GM04504 (cell line): ENCODE measurements around the gene APMAP.
"Not testable (repeated sequence)": the region's sequence is repeated elsewhere in the genome, so short reads cannot be mapped to it uniquely, and the experiment has no call there.

Experiments used
- DNase-seq: peaks from one replicate; pipeline ENCODE4 v3.0.0-alpha.2; 2012; ENCODE audit warnings: low read depth

The APMAP gene

DNA sequence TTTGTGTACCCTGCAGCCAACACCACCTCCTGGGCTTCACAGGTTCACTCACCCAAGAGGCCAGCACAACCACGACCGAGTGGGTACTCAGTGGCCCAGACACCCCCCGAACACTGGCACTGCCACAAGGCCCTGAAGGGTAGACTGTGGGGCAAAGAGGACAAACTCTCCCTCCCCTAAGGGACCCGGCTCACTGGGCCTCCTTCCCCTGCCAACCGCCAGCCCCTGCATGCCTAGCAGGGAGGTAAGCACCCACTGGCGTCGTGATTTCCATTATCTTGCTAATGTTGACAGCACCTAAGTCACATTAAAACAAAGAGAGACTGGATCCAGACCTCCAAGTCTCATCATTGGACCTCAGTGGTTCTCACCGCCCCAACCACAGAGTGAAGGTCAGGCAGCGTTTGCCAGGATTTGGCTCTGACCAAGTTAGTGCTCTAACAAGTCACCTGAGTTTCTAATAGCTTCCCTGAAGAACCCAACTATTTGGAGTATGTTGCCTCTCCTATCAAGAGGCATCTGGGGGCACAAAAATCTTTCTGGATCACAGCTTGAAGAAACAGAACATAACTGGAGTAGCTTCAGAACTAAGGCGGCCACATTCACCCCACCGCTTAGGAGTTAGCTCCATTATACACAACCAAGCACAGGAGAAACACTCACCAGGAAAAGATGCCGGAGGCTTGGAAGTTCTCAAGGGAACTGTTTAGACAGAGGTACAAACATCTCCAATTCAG, 14.0 kb upstream of the APMAP start:
- DNase-seq: no peak

DNA sequence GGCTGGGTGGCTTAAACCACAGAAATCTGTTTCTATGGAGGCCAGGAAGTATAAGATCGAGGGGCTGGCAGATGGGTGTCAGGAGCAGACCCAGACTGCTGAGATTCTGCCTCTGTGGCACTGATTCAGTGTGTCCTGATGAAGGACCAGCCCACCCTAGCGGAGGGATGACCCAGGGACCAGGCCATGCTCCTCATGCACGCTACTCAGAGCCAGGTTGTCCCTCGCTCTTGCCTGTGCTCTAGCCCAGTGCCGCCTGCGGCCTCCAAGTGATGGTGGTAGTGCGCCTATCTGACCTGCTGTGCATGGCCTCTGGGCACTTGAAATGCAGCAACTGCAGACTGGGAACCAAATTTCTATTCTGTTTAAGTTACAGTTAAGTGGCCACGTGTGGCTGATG, 13.1 kb upstream of the APMAP start:
- no peak for DNase-seq

DNA sequence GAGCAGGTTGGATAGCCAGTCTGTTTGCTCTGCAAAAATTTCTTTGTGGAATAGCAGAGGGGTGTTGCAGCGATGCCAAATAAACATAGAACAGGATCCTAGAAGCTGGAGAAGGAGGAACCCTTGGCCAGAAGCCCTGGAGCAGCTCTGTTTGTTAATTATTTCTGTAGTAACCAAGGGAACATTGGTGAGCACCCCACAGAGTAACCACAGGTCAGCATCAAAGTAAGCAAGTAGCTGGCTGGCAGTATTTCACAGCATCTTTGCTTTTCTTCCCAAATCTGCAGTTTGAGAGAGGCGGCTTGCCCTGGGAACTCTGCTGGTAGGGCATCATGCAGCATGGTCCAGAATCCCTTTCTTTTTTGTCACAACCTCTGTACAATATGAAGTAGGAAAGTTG, 12.7 kb upstream of the APMAP start:
- DNase-seq: no peak

DNA sequence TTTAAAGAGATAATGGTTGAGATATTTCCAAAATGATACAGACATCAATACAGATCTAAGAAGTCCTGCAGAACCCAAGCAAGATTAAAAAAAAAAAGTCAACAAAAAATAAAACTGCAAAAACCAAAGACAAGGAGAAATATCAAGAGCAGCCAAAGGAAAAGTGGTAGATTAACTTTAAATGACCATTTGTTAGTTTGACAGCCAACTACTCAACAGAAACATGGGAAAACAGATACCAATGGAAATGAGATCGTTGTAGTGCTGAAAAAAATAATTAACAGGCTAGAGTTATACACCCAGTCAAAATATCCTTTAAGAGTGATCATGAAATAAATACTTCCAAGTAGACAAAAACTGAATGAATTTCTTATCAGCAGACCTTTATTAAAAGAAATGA, 10.5 kb upstream of the APMAP start:
- no peak for DNase-seq

DNA sequence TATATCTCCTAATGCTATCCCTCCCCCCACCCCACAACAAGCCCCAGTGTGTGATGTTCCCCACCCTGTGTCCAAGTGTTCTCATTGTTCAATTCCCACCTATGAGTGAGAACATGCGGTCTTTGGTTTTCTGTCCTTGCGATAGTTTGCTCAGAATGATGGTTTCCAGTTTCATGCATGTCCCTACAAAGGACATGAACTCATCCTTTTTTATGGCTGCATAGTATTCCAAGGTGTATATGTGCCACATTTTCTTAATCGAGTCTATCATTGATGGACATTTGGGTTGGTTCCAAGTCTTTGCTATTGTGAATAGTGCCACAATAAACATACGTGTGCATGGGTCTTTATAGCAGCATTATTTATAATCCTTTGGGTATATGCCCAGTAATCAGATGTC, 8.8 kb upstream of the APMAP start:
- not testable (repeated sequence) for DNase-seq

DNA sequence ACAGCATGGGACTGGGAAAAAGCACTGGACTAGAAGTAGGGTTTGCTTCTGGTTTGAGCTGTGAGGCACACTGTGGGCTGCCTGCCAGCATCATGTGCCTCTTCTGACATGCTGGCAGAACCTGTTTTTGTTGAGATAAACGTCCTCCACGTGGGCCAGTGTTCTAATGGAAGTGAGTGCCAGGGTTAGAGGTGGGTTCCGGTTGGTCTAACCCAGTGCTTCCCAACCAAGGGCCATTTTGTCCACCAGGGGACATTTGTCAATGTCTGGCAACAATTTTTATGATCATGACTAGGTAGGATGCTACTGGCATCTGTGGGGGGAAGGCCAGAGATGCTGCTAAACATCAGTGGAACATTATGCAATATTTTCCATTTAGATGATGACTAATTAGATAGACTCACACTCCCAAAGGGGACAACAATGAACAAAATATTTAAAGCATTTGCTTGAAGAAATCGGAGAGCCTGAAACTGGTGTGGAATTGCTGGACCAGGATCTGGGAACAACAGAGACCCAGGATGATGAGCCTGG, 7.8 kb upstream of the APMAP start:
- peak; percentile 87 for DNase-seq

DNA sequence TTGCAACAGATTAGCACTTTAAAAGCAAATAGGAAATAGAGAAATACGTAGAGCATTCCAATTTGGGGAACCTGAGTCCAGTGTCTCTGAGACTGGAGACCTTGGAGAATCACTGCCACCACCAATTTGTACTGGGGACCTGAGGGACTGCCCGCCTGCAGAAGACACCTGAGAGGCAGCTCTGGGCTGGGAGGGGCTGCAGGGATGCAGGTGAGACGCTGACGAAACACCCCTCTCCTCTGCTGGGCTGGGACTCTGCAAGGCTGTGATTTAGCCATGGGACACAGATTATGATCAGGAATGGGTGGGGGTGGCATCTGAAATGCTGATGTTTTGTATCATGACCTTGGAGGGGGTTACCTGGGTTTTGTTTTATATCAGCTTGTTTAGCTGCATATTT, 7.0 kb upstream of the APMAP start:
- DNase-seq: no peak

DNA sequence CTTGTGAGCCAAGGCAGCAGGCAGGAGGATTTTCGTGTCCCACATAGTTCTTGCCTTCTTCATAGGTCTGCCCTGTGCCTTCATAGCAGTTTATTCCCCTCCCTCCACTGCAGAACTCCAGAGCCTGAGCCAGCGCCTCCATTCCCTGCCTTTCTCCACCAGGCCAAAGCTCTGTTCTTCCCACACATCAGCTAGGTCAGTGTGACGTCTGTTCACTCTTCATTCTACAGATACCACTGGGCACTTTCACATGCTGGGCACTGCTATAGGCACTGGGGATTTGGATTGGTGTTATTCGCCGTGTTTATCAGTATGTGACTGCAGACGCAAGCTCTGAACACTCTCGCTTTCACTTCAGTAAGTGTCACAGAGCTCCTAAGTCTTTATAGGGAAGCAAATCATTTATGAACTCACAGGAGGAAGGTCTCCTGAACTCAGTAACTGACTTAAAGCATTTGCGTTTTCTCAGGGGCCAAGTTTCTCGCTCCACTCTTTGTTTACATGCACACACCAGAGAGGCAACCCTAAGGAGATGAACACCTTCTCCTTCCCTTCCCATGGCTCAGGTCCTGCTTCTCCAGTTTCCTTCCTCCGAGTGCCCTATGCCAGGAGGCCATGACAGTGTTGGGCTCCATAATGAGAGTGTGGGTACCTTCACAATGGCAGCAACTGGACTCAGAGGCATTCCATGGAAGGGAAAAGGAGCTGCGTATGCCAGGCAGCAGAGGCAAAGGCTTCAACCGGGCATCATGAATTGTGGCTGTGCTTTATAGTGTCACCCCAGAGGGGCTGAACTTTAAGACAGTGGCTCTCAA, 6.3 kb upstream of the APMAP start:
- no peak for DNase-seq

DNA sequence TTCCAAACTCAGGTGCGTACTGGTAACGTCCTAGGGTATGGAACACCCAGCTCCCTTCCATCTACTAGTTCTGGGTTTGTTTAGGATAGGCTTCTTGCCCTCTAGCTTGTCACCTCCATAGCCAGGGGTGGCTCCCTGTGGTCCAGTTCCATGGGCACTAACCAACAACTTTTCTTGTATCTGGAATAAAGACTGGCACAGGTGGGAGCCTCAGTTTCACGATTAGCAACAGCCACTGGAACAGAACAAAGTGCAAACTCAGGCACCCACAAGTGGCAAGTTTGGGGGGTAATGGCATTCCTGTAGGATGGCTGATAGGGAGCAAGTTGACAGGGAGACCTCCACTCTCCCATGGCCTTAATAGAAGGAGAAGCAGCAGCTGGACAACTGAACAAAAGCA, 5.6 kb upstream of the APMAP start:
- no peak for DNase-seq

DNA sequence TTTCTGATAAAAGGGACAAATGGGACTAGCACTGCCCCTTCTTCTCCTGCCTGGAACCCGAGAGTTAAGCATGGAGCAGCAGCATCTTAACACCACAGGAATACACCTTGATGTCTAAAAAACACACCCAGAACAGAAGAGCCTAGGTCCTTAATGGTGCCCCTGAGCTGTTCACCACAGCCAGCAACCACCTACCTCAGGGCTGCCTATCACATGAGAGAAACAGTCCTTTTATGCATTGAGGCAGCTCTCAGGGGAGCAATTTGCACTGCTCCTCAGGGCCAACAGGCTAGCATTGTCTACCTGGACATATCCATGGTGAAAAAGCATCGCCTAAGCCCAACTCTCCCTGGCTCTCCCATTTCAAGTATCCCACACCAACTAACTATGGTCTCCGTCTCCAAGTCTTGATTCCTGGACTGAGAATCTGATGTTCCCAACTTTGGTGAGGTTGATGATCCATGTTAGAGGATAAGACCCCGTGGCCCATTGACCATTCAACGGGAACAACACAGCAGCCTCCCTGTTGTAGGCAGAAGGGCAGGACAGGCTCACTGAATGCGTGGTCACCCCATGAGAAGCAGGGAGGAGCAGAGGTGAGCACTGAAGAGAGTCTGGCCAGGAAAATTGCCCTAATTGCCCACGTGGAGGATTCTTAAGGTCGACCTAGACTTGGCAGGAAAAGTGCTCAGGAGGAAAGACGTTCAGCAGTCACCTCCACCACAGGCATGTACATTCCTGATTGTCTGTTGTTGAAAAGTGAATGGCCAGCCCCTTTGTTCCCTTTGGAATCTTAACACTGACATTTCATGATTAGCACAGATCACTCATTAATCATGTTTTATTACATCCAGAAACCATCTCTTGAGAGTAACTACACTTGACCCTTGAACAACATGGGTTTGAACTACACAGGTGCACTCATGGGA, 4.2 kb upstream of the APMAP start:
- DNase-seq: no peak

DNA sequence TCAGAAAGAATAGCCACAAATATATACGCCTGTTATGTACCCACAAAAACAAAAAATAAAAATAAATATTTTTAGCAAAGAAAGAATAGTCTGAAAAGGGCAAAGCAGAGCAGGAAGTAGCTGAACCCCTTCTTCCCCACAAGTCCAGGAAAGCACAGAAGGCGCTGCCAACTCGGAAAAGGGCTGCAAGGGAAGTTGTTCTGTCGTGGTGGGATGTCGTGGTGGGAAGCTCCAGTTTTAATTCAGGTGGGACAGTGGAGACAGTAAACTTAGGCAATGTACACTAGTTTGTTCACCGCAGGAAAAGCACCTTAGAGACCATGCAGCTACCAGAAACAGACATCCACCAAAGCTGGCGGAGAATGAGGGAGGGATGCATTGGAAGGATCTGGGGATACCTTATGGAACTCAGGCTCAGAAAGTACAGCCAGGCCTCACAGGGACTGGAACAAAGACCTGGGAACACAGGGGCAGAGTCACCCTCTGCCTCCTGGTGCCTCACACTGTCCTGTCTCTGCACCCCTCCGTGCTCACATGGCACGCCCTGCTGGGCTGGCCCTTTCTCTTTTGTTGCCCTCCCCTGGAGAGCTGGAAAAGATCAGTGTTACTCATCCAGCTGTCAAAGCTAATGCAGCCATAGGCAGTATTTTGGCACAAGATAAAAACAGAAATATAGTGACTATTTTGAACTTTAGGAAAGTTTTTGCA, 3.3 kb upstream of the APMAP start:
- no peak for DNase-seq

DNA sequence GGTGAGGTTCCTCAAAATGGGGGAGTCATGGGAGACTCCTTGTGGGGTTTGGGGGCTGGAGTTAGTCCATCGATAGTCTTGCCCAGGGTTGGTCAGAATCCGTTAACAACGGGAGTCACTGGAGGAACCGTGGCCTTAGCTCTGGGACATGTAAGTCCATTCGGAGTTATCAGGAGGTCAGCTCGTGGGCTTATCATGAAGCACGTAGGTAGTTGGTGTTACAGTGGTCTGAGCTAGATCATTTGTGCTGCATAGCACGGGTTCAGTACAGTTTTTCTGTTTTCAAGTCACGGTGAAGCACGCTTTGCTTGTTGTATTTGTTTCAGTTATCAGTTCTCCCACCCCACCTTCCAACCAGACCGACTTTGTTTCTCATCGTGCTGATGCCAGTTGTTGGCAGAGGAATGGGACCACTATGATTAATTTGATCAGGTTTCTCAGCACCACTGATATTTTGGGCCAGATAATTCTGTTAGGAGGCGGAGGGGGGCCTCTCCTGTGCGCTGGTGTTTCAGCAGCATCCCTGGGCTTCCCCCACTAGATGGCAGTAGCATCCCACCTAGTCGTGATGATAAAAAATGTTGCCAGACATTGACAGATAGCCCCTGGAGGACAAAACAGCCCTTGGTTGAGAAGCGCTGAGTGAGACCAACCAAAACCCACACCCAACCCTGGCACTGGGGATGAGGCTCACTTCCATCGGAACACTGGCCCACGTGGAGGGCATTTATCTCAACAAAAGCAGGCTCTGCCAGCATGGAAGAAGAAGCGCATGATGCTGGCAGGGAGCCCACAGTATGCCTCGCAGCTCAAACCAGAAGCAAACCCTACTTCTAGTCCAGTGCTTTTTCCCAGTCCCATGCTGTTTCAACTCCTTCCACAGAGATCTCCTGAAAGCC, 2.2 kb upstream of the APMAP start:
- DNase-seq: peak; percentile 61

DNA sequence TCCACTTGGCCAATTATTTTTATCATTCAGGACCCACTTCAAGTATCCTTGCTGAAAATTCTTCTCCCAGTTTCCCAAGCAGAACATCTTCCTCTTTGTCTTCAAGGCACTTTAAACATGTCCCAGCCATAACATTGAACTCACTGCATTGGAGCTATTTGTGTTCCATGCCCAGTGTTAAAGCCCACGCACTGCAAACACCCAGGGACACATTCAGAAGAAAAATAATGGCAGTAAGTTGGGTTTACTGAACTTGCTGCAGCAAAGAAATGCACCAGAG, 1.6 kb upstream of the APMAP start:
- DNase-seq: no peak

DNA sequence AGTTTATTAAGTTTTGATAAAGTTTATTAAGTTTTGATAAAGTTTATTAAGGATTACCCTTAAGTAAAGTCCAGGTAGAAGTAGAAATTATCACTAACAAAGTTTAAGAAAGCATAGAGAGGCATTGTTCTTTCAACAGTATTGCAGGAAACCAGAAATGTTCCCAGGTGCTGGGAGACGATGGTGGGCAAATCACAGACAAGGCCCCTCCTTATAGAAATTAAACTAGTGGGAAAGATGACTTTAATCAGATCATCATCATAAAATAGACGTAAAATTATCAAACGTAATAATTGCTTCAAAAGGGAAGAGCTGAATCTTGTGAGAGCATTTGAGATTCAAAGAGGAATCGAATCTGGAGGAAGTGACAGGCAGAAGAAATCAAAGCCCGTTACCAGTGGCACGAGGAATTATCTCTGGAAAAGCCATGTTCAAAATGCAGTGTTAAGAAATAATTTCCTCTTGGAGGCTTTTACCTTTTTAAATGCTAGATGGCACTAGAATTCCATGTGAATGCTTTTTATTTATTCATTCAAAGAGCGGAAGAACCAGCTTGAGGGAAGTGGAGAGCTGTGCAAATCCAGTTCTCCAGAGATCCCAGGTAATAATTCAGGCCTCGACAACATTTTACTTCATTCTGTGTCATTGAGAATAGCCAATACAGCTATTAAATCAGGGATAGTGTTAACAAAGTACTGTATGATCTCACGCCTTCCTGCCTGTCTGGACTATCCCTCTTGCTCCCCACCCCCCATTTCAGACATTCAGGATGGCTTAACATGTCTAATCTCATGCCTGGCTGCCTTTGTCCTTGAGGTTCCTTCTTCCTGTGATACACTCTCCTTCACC, 1.0 kb upstream of the APMAP start:
- no peak for DNase-seq

DNA sequence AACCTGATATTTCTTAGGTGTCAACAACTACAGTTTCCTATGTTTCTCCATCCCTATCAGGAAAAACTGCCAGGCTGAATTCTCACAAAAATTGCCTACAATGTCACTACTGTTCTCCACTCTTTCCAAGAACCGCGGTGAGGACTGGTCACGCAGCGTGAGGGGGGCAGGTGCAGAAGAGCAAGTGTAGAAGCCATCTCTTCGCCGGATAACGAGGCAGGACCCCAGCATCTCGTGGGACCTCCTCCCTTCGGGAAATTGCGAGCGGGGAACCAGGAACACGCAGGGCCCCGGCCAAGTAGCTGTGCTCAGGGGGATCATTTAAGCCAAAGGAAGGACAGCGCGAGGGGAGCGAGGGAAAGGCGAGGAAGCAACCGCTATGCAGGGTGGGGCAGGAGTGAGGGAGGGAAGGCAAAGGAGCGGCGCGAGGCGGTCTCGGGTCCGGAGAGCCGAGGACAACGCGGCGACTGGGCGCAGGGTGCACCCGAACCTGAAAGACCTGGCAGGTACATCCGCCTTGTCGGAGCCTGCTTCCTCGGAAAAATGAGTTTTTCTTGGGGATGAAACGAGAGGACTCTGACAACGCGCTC, 559 bp downstream of the APMAP start:
- DNase-seq: no peak

DNA sequence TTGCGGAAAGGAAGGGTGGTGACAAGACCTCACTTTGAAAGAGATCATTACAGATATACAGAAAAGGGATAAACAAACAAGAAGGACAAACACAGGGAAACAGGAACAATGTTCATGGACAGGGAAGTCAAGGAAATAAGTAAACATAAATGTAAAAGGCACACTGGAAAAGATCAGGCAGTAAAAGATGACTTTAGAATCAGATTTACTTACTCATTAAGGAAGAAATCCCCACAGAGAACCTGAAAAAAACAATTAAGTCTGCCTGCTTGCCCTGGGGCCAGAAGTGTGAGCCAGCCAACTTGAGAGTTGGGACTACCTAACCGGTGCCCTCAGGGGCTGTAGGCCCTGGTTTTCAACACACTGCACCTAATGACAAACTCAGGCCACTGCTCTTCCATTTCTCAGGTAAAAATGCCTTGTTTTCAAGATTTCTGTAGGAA, 1.7 kb downstream of the APMAP start:
- no peak for DNase-seq

DNA sequence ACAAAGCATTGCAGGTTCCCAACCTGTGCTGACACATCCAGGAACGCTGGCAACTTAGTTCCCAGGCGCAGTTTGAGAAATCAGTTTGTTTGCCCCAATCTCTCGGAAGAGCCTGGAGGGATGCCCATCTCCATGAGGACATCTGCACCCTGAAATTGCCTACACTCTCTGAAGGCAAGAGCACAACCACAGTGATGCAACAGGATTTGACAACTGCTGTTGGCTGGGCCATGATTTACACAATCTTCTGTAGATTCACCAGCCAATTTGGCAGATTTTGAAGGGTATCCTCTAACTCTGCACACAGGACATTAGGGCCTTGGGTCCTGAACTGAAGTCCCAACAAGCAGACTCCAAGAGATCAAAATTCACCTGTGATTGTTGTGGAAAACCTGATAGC, 3.4 kb downstream of the APMAP start:
- no peak for DNase-seq

DNA sequence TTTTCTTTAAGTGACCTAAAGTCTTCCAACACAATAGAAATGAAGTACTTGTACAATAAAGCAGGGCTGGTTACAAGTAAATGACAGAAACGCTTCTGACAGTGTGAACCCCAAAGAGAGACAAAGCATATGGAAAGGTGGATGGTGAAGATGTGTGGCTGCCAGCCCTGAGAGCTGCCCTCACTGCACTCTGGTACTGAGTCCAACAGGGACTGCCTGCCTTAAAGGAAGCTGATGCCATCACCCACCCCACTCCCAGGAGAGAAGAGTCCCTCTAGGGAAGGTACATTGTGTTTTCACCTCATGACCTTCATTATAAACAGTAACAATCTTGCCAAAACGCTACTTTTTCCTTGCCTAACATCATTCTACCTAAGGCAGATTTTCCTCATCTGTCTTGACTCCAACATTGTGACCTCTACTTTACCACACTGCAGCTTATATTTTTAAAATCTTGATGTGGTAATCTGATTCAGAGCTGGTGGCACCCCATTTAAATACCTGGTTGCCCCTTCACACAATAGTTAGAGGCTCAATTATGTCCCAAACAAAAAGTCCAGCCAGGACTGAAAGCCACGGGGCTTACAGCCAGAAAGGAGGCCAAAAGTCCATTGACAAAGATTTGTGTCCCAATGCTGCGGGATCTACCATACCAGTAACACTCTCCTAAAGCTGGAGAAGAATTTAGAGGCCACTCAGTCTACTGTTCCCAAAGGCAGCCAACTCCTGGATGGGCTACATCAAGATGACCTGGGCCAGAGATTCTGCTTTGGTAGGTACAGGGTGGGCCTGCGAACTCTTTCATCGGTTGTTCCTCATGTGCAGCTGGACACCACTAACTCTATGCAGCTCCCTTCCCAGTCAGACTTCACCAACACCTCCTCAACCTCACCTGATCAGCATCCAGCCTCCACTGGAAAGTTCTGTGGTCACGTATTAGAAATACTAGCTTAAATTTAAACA, 4.4 kb downstream of the APMAP start:
- DNase-seq: no peak
